LNCaP clone FGC (cell line): Measurements from ENCODE around the gene HDAC4.

Experiments
- DNase-seq: peaks from one replicate; pipeline ENCODE4 v3.0.0-alpha.2; 2011; ENCODE audit warnings: low read depth
- H3K4me3 ChIP-seq: 2 replicates; pipeline ENCODE4 v1.5.1; 2011; ENCODE audit warnings: mild to moderate bottlenecking, low read depth, low read length, control low read depth
- TF ChIP-seq, protein P1 (sequence below): IDR thresholded peaks from 2 replicates; pipeline ENCODE4 v1.5.1; 2012; ENCODE audit warnings: mild to moderate bottlenecking; ENCODE audit not compliant: control insufficient read depth, insufficient read depth; ENCODE audit errors: extremely low read depth

The HDAC4 gene

GRCh38 chr2:239118264-239118663, 282.6 kb downstream of the HDAC4 start:
- TF ChIP-seq, protein P1, sequence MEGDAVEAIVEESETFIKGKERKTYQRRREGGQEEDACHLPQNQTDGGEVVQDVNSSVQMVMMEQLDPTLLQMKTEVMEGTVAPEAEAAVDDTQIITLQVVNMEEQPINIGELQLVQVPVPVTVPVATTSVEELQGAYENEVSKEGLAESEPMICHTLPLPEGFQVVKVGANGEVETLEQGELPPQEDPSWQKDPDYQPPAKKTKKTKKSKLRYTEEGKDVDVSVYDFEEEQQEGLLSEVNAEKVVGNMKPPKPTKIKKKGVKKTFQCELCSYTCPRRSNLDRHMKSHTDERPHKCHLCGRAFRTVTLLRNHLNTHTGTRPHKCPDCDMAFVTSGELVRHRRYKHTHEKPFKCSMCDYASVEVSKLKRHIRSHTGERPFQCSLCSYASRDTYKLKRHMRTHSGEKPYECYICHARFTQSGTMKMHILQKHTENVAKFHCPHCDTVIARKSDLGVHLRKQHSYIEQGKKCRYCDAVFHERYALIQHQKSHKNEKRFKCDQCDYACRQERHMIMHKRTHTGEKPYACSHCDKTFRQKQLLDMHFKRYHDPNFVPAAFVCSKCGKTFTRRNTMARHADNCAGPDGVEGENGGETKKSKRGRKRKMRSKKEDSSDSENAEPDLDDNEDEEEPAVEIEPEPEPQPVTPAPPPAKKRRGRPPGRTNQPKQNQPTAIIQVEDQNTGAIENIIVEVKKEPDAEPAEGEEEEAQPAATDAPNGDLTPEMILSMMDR, result no peak
- H3K4me3 ChIP-seq, result no peak overlapping the region
- no peak for DNase-seq

GRCh38 chr2:239117831-239118230, 283.0 kb downstream of the HDAC4 start:
- no peak for DNase-seq
- TF ChIP-seq, protein P1, result no peak
- H3K4me3 ChIP-seq, result no peak overlapping the region

DNA sequence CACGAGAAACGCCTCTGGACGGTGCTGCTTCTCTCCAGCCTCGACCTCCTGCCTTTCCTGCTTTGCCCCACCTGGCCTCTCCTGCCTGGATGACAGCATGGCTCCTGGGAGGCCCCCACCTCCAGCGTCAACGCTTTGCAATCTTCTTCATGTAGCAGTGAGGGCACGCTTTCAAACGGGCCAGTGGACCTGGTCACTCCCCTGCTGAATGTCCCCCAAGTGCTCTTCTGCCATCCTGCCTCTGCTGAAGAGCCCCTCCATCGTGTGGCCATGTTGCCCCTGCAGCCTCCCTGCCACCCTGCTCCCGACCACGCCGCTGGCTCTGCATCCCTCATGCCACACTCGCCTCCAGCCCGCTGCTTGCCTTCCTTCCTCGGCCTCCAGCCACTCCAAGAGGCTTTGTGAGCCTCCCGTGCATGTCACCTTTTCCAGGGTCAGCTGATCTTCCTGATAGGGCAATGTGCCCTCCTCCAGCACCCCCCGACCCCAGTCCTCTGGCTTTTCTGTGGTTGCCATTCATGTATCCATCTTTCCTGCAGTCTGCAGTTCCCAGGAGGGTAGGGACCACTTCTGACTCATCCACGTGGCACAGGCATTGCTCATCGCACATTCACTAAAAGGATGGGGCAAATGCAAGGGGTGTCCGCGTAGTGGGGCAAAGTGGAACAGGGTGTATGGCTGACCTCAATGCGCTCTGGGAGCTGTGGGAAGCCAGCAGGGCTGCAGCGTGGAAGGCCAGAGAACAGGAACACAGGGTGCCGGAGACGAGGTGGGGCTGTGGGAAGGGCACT, 284.2 kb downstream of the HDAC4 start:
- no peak overlapping the region for H3K4me3 ChIP-seq
- no peak for DNase-seq
- TF ChIP-seq, protein P1, result no peak

GRCh38 chr2:239115616-239116015, 285.2 kb downstream of the HDAC4 start:
- no peak overlapping the region for H3K4me3 ChIP-seq
- TF ChIP-seq, protein P1, result no peak

DNA sequence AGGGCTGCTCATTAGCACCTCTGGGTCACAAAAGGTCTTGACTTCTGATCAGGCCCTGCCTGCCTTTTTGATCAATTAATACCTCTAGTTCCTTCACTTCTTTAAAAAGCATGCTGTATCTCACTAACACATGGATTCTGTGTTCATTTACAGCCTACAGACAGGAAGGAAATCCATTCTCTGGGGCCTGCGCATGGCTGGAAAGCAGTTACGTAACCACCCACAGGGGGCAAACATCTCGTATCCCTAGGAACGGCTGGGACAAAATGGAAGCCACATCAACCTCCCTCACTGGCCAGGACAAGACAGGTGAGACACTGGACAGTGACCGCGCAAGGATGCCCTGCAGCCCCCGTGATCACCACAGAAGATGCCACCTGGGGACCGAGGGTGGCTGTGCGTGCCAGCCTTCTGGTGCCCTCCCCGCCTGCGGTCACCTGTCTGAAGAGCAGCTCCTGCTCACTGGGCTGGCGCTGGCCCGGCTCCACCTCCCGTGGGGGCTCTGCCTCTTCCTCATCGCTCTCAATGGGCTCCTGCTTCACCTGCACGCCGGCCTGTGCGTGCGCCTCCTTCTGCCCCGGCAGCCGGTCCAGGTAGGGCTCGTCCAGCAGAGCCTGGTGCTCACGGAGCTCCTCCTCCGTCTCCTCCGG, 286.1 kb downstream of the HDAC4 start:
- DNase-seq, result no peak
- TF ChIP-seq, protein P1, result no peak
- no peak overlapping the region for H3K4me3 ChIP-seq

More at GRCh38 chr2:239115616-239116015, 285.2 kb downstream of the HDAC4 start:
- DNase-seq, result no peak

GRCh38 chr2:239114119-239114581, 286.7 kb downstream of the HDAC4 start:
- no peak for DNase-seq
- no peak overlapping the region for H3K4me3 ChIP-seq
- TF ChIP-seq, protein P1, result no peak
